NCI-H187 (cell line): ENCODE results near the gene ZC3H11A.

Source experiments
- DNase-seq, 2 experiments: peaks; one replicate each; lab custom pipeline; 2025; lab: John Stamatoyannopoulos, UW

The ZC3H11A gene

GRCh38 chr1:203842559-203842876, 47.1 kb downstream of the ZC3H11A start:
- DNase-seq, result no peak

GRCh38 chr1:203843435-203843834, 48.0 kb downstream of the ZC3H11A start:
- no peak for DNase-seq
